GM15510 (cell line): Measurements from ENCODE around the gene MXRA7.

Experiments
- POLR2A ChIP-seq: IDR thresholded peaks from 3 replicates; pipeline ENCODE4 v1.6.1; 2011; ENCODE audit warnings: borderline replicate concordance; ENCODE audit not compliant: insufficient read length; ENCODE audit errors: extremely low read depth

MXRA7 gene

DNA sequence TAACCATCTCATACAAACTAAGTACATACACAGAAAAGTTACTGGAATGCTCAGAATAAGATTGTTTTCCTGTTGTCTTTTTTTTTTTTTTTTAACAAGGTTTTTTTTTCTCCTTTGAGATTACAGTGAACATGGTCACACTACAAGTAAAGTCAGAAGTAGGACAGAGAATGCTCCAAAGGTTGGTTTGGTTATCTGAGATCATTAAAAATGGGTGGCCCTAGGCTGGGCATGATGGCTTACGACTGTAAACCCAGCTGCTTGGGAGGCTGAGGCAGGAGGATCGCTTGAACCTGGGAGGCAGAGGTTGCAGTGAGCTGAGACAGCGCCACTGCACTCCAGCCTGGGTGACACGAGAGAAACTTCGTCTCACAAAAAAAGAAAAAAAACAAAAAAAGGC, 60.3 kb downstream of the MXRA7 start:
- no peak for TF ChIP-seq POLR2A

GRCh38 chr17:76646712-76647111, 64.1 kb downstream of the MXRA7 start:
- no peak for TF ChIP-seq POLR2A

DNA sequence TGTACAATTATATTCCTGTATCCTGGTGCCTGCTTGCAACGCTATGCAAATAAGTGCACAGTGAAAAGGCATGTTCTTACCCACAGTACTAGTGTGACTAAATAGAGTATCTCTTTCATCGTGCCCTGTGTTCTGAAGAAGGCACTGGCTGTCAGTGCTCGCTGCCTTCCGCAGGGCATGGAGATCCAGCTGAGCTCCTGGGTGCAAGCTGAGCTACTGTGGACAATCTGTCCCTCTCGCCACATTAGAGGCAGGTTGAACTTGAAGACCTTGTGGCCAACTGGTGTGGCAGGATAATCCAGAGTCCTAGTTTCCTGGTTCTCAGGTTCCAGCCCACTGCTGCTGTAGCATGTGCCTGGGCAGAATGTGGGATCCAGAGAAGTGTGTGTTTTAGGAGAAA, 65.3 kb downstream of the MXRA7 start:
- no peak for TF ChIP-seq POLR2A

GRCh38 chr17:76644995-76645394, 65.8 kb downstream of the MXRA7 start:
- no peak for TF ChIP-seq POLR2A

DNA sequence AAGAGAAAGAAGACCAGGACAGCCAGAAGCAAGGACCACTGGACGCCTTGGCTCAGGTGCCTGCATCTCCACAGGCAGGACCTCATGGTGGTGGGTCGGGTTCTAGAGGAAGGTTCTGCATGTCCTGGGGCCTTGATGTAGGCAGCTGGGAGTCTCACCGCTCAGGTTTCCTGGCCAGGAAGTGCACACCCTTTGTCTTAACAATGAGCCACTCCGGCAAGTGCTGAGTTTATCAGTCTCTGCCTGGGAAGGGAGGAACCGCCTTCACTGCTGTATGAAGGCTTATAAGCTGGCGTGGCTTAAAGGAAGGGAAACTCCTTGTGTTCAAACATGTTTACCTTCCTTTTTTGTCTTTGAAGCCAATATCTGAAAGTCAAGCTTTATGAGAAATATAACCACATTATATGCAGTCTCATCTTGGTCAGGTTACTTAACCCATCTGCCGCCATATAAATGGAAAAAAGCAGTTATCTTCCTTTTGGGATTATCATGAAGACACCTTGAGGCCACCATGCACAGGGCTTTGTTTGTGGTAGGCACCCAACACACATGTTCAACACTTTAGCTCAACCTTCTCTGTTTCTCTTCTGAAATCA, 67.1 kb downstream of the MXRA7 start, which contains the start of gene ST6GALNAC1:
Gene ST6GALNAC1, minus strand, starts transcription at position 205 of the 596 bp plus-strand sequence. Its CDS starts 119 bp downstream, at position 86.
- TF ChIP-seq POLR2A = no peak

- no peak for TF ChIP-seq POLR2A
These were observed 67.8 kb downstream of the MXRA7 start for GRCh38 chr17:76642994-76643393.

GRCh38 chr17:76642032-76642561, 68.7 kb downstream of the MXRA7 start:
- no peak for TF ChIP-seq POLR2A

- no peak for TF ChIP-seq POLR2A
These were observed 69.3 kb downstream of the MXRA7 start for GRCh38 chr17:76641501-76641900.

DNA sequence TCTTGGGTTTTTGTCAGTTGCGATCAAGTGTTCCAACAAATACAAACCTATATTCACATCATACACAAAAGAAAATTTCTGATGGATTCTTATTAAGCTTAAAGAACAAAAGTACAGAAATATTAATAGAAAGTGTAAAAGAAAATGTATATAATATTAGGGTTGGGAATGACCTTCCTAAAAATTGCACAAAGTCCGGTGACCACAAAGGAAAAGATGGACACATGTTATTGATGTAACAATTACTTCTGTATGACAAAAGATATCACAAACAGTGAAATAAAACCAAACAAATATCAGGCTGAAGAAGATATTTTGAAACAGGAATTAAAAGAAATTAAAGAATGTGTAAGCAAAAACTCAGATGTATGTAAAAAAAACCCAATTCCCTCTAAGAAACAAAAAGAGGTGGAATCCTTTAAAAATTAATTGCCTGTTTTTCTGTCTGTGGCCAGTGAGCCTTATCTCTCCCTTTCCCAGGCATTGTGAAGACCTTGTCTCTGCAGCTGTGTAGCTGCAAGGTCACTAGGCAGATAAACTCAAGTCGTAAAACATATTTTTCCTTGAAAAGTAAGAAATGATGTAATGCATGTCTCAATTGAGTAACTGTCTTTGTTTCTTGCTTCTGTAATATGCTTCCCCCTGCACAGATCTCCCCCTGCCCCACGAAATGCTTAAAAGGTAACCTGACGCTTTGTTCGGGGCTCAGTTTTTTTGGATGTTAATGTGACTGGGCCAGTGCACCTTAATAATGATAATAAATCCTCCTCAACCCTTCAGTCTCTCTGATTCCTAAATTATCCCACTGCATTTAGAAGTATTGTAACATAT, 70.0 kb downstream of the MXRA7 start:
- TF ChIP-seq POLR2A = no peak

GRCh38 chr17:76638263-76638662, 72.5 kb downstream of the MXRA7 start:
- TF ChIP-seq POLR2A = no peak

DNA sequence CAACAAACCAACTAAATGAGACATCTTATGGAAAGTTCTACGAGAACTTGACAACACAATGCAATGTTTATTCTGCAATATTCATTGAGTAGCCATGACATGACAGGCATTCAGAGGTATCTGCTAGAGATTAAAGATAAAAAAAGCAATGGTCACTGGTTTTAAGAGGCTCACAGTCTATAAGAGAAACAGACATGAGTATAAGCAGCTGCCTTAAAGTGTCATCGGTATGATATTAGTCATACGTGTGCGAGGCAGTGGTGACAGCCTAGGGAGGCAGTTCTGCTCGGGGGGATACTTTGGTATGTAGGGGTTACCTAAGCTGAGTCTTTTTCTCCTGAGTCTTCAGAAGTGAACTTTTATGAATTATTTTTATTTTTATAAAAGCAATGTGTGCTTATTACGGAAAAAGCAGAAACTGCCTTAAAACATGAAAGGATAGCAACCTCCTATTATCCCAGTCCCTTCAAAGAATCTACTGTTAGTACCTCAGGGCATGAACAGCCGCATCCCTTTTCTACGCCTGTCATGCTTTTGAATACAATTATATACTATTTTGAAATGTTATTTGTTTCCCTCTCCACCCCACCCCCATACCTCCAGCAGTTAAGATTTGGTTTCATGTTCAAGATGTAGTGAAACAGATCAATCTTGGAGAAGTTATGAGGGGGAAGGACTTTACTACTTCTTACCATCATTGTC, 75.0 kb downstream of the MXRA7 start:
- no peak for TF ChIP-seq POLR2A

DNA sequence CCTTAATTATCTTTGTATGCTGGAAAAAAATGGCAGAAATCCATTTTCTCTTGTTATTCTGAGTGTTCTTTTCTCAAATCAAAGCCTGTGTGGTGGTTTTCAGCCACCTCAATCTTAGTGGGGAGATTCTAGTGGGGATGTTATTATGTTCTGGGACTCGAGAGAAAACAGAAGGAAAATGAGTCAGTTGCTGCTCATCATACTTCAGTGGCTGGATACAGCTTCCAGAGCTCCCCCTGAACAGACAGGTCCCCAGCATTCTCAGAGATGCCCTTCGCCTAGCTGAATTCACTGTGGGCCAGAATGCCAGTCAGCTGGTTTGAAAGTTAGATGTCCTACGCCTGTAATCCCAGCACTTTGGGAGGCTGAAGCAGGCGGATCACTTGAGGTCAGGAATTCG, 75.7 kb downstream of the MXRA7 start:
- TF ChIP-seq POLR2A = no peak

DNA sequence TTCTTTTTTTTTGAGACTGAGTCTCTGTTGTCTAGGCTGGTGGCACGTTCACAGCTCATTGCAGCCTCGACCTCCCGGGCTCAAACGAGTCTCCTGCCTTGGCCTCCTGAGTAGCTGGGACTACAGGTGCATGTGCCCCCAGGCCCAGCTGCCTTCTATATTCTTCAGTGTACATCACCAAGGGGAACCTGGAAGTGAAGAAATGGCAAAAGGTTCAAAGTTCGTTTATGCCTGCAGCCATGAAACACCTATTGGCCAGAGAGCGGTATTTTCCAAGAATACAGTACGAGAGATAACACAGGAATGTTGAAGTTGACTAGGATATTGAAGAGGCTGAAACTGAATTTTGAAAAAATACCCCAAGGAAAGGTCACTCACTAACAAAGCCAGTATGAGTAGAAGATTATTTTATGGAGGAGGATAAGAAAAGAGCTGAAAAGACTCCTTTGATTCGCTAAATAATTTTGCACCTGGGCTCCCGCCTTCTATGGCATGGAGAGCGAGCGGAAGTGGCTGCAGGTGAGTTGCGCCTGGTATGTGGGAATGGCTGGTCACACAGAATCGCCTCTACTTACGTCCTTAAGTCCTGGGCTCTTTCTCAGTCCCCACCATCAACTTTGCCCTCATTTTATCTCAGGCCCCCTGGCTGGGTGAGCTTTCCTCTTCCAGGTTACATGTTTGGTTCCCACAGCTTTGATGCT, 77.0 kb downstream of the MXRA7 start:
- no peak for TF ChIP-seq POLR2A

DNA sequence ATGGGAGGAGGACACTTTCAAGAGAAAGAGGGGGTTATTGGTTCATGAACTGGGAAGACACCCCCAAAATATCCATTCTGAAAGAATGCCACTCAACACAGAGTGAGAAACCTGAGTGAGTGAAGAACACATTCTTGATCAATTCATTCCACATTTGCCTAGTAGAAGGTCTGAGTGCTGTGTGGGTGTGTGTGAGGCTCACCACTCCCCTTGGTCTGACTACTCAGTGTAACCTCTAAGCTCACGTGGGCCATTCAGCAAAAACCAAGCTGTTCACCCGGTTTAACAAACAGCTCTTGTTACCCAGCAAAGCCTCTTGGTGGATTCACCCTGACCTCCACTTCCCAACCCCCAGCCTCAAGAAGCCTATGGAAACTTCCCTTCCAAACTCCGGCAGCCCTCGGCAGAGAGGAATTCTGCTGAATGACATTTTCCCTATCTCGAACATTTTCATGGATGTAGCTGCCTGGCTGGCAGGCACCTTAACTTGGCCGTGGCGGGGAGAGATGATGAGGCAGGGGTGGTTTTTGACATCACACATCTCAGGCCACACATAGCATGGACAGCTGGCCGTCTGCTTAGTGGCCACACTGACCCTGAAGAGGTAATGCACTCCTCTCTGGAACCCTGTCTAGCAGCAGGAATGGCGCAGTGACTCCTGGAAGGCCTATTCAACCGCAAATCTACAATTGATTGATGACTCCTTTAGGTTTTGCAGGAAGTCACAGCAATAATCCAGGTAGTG, 78.8 kb downstream of the MXRA7 start:
- no peak for TF ChIP-seq POLR2A
